IMR-90 (cell line): ENCODE results near the gene MDFI. TPM values are rescaled to one million over a fixed set of nuclear protein-coding genes. Genes with fewer than 3 reads are reported as not detected.
A peak's percentile ranks its signal among the peaks of the same experiment; 100 is the strongest.

Source experiments
- ATAC-seq: fragments of 200-7000 bp; cut with Tn5 transposase; 2 replicates; pipeline ENCODE4 v1.9.1; 2020; ENCODE audit warnings: low read depth, mild to moderate bottlenecking, moderate library complexity
- BruUV-seq: library from RNA; stranded (reverse); fragments of 400-500 nt; replicated peaks from 2 replicates; lab custom pipeline; 2021; lab: Mats Ljungman, UMichigan
- CTCF ChIA-PET: fragments of 300-600 bp; formaldehyde crosslinking; extraction: SDS; loops from one replicate; lab custom pipeline; 2021; ENCODE audit warnings: antibody characterized with exemption; lab: Yijun Ruan, JAX
- POLR2A ChIA-PET: fragments of 300-600 bp; sonication (Branson Sonifier 250); formaldehyde crosslinking; loops from one replicate; lab custom pipeline; 2022; ENCODE audit warnings: antibody characterized with exemption; ENCODE audit not compliant: unreplicated experiment; lab: Charles Lee
- DNase-seq: peaks from one replicate; pipeline ENCODE4 v3.0.0; 2013
- H2AFZ ChIP-seq: replicated peaks from 2 replicates; pipeline ENCODE3; 2013; ENCODE audit warnings: low read length, mild to moderate bottlenecking; ENCODE audit not compliant: poor library complexity
- H2AK5ac ChIP-seq: 2 replicates; pipeline ENCODE4 v1.6.1; 2013; ENCODE audit warnings: low read depth, low read length, inconsistent platforms
- H2AK9ac ChIP-seq: replicated peaks from 2 replicates; pipeline ENCODE3; 2013; ENCODE audit warnings: mild to moderate bottlenecking, low read depth, low read length, moderate library complexity; ENCODE audit not compliant: poor library complexity
- H2BK120ac ChIP-seq: 2 replicates; pipeline ENCODE4 v1.6.1; 2013; ENCODE audit warnings: low read depth, low read length, inconsistent platforms
- H2BK15ac ChIP-seq: 3 replicates; pipeline ENCODE4 v1.6.1; 2013; ENCODE audit warnings: low read depth, low read length, inconsistent platforms
- H2BK20ac ChIP-seq: 2 replicates; pipeline ENCODE4 v1.6.1; 2013; ENCODE audit warnings: low read depth, mild to moderate bottlenecking, inconsistent platforms, low read length, moderate library complexity
- H2BK5ac ChIP-seq: 2 replicates; pipeline ENCODE4 v1.6.1; 2013; ENCODE audit warnings: mild to moderate bottlenecking, low read depth, low read length, inconsistent platforms; ENCODE audit not compliant: poor library complexity, severe bottlenecking
- H3K14ac ChIP-seq: replicated peaks from 2 replicates; pipeline ENCODE4 v1.6.1; 2013; ENCODE audit warnings: low read depth, low read length, inconsistent platforms
- H3K18ac ChIP-seq: 2 replicates; pipeline ENCODE4 v1.6.1; 2013; ENCODE audit warnings: low read depth, low read length, control low read depth
- H3K23ac ChIP-seq: 2 replicates; pipeline ENCODE4 v1.6.1; 2013; ENCODE audit warnings: low read depth, low read length, inconsistent platforms
- H3K27ac ChIP-seq: 2 replicates; pipeline ENCODE4 v1.5.1; 2013; ENCODE audit warnings: mild to moderate bottlenecking, control low read depth, low read length; ENCODE audit not compliant: insufficient read depth
- H3K27me3 ChIP-seq: 2 replicates; pipeline ENCODE4 v1.6.1; 2013; ENCODE audit warnings: low read length; ENCODE audit not compliant: control insufficient read depth, insufficient read depth
- H3K36me3 ChIP-seq: 2 replicates; pipeline ENCODE4 v1.6.1; 2013; ENCODE audit warnings: low read length, mixed read lengths; ENCODE audit not compliant: control insufficient read depth, insufficient read depth
- H3K4ac ChIP-seq: 2 replicates; pipeline ENCODE4 v1.6.1; 2013; ENCODE audit warnings: low read depth, low read length, inconsistent platforms
- H3K4me1 ChIP-seq: 2 replicates; pipeline ENCODE4 v1.6.1; 2013; ENCODE audit warnings: low read length, mixed read lengths; ENCODE audit not compliant: control insufficient read depth, insufficient read depth
- H3K4me2 ChIP-seq: 2 replicates; pipeline ENCODE4 v1.6.1; 2013; ENCODE audit warnings: low read depth, mild to moderate bottlenecking, control low read depth, low read length, moderate library complexity
- H3K4me3 ChIP-seq: 2 replicates; pipeline ENCODE4 v1.5.1; 2013; ENCODE audit warnings: low read depth, mild to moderate bottlenecking, control low read depth, low read length, moderate library complexity; ENCODE audit not compliant: insufficient read depth
- H3K56ac ChIP-seq: 2 replicates; pipeline ENCODE4 v1.6.1; 2013; ENCODE audit warnings: low read length, inconsistent platforms; ENCODE audit not compliant: insufficient read depth; ENCODE audit errors: extremely low read depth
- H3K79me1 ChIP-seq, 2 experiments: 2 replicates each; pipeline ENCODE4 v1.6.1; 2013; ENCODE audit warnings: low read length in 2 of 2, inconsistent platforms in 1 of 2, low read depth in 1 of 2
- H3K9ac ChIP-seq: 2 replicates; pipeline ENCODE4 v1.6.1; 2013; ENCODE audit warnings: low read depth, low read length, control low read depth
- H3K9me1 ChIP-seq: 2 replicates; pipeline ENCODE4 v1.6.1; 2013; ENCODE audit warnings: low read length, inconsistent platforms; ENCODE audit not compliant: insufficient read depth
- H3K9me3 ChIP-seq: 2 replicates; pipeline ENCODE4 v1.6.1; 2013; ENCODE audit warnings: low read length; ENCODE audit not compliant: control insufficient read depth, insufficient read depth
- H4K20me1 ChIP-seq: 2 replicates; pipeline ENCODE4 v1.6.1; 2013; ENCODE audit warnings: low read length, inconsistent platforms; ENCODE audit not compliant: insufficient read depth
- H4K5ac ChIP-seq: 2 replicates; pipeline ENCODE4 v1.6.1; 2013; ENCODE audit warnings: mild to moderate bottlenecking, low read depth, low read length, control low read depth
- H4K8ac ChIP-seq, 2 experiments: 2 replicates each; pipeline ENCODE4 v1.6.1; 2013; ENCODE audit warnings: low read depth in 2 of 2, low read length in 2 of 2, control low read depth in 1 of 2, inconsistent platforms in 1 of 2
- H4K91ac ChIP-seq: 2 replicates; pipeline ENCODE4 v1.6.1; 2013; ENCODE audit warnings: low read depth, low read length, inconsistent platforms; ENCODE audit not compliant: insufficient read depth
- BHLHE40 ChIP-seq: fragments of 150-350 bp; IDR thresholded peaks from 2 replicates; pipeline ENCODE4 v1.6.1; 2016; ENCODE audit warnings: mild to moderate bottlenecking, low read depth, low read length
- CEBPB ChIP-seq: IDR thresholded peaks from 2 replicates; pipeline ENCODE4 v1.6.1; 2012; ENCODE audit warnings: low read depth, low read length, improper control_type of control experiment
- CHD1 ChIP-seq: IDR thresholded peaks from 2 replicates; pipeline ENCODE4 v1.6.1; 2012; ENCODE audit warnings: low read depth, low read length, improper control_type of control experiment
- FOS ChIP-seq: fragments of 150-350 bp; IDR thresholded peaks from 2 replicates; pipeline ENCODE4 v1.6.1; 2016; ENCODE audit warnings: low read depth, low read length
- MAFK ChIP-seq: IDR thresholded peaks from 2 replicates; pipeline ENCODE4 v1.6.1; 2012; ENCODE audit warnings: low read depth, low read length, improper control_type of control experiment
- MAZ ChIP-seq: IDR thresholded peaks from 2 replicates; pipeline ENCODE4 v1.6.1; 2012; ENCODE audit warnings: low read depth, mild to moderate bottlenecking, low read length, improper control_type of control experiment, moderate library complexity, borderline replicate concordance
- MXI1 ChIP-seq: IDR thresholded peaks from 2 replicates; pipeline ENCODE4 v1.6.1; 2012; ENCODE audit warnings: low read depth, mild to moderate bottlenecking, low read length, moderate library complexity, borderline replicate concordance
- NFE2L2 ChIP-seq: fragments of 150-350 bp; IDR thresholded peaks from 2 replicates; pipeline ENCODE4 v1.6.1; 2016; ENCODE audit warnings: low read depth, mild to moderate bottlenecking, low read length
- POLR2A ChIP-seq: IDR thresholded peaks from 2 replicates; pipeline ENCODE4 v1.6.1; 2012; ENCODE audit warnings: mild to moderate bottlenecking, low read depth, low read length
- RAD21 ChIP-seq: IDR thresholded peaks from 2 replicates; pipeline ENCODE4 v1.6.1; 2012; ENCODE audit warnings: low read length, improper control_type of control experiment
- RCOR1 ChIP-seq: IDR thresholded peaks from 2 replicates; pipeline ENCODE4 v1.6.1; 2012; ENCODE audit warnings: mild to moderate bottlenecking, low read length, improper control_type of control experiment; ENCODE audit not compliant: insufficient replicate concordance
- RFX5 ChIP-seq: IDR thresholded peaks from 2 replicates; pipeline ENCODE4 v1.8.0; 2012; ENCODE audit warnings: low read depth, mild to moderate bottlenecking, low read length, moderate library complexity
- SMC3 ChIP-seq: fragments of 150-350 bp; IDR thresholded peaks from 2 replicates; pipeline ENCODE4 v1.6.1; 2016; ENCODE audit warnings: low read depth, mild to moderate bottlenecking, antibody characterized with exemption, low read length, moderate library complexity
- WGBS, 2 experiments: methylation state at CpG; one replicate each; pipeline versions ENCODE4 v1.1.5 to v1.1.7; 2013; ENCODE audit warnings: missing lambda C conversion rate in 2 of 2; ENCODE audit not compliant: insufficient read length in 1 of 2; ENCODE audit errors: extremely low coverage in 2 of 2; 5-methylcytosine and 5-hydroxymethylcytosine counted together
- dilution Hi-C: fragments of 300-500 bp; cut with HindIII; formaldehyde crosslinking; loops from one replicate; pipeline ENCODE4 v1.14.3; 2018; ENCODE audit warnings: low sequenced_read_pairs; ENCODE audit not compliant: unreplicated experiment
- in situ Hi-C: fragments of 300-500 bp; cut with MboI; formaldehyde crosslinking; loops from 3 replicates; pipeline ENCODE4 v1.14.3; 2019; ENCODE audit warnings: low sequenced_read_pairs, inconsistent platforms, mixed read lengths
- intact Hi-C: fragments of 100-400 bp; cut with micrococcal nuclease; formaldehyde crosslinking; loops from 2 replicates; pipeline ENCODE4 v1.10.0; 2022
- polyA plus RNA-seq, 3 experiments: library from polyadenylated mRNA; depleted of rRNA; stranded (reverse); fragments of >200 nt; gene quantifications; 2 replicates each; pipeline ENCODE4 v1.2.3, GENCODE V29; 2012; ENCODE audit warnings: low replicate concordance in 1 of 3
- total RNA-seq: library from RNA; depleted of rRNA; stranded (reverse); fragments of >200 nt; gene quantifications from 2 replicates; pipeline ENCODE4 v1.2.3, GENCODE V29; 2012
- TF ChIP-seq, protein P1 (sequence below): conservative IDR thresholded peaks from 2 replicates; pipeline ENCODE4 v1.5.1; 2012; ENCODE audit warnings: mild to moderate bottlenecking, low read depth, low read length, improper control_type of control experiment
- TF ChIP-seq, protein P2 (sequence below): fragments of 150-350 bp; IDR thresholded peaks from 2 replicates; pipeline ENCODE4 v1.6.1; 2017; ENCODE audit warnings: mild to moderate bottlenecking, antibody characterized with exemption, low read length, low read depth
- TF ChIP-seq, protein P3 (sequence below): fragments of 150-350 bp; IDR thresholded peaks from 2 replicates; pipeline ENCODE4 v1.6.1; 2016; ENCODE audit warnings: low read depth, mild to moderate bottlenecking, low read length, moderate library complexity, borderline replicate concordance

The MDFI gene
- total and polyA plus RNA-seq, 2 of the 4 experiments (the other 2 are of a cell fraction): 0.18 to 0.29 TPM

DNA sequence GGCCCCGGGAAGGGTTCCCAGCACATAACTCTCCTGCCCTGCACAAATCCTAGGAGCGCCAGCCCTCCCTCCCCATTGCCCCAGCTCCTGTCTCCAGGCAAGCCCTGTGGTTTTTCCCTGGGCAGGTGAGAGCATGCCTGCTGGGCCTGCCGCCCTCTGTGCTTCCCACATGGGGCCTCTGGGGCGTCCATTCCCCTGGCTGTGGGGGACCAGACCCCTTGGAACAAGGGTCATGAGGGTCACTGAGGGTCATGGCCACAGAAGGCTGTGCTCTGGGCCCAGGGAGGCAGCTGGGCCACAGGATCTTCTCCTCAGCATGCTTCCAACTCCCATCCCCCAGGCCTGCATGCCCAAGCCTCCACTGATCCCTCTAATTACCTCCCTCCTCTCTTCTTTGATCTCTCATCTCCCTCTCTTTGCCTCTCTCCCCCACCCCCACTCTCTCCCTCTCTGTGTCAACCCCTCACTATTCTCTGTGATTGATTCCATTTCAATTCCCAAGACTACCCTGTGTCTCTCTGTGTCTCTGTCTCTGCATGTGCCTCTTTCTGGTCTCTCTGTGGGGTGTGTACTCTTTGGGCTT lies 6.1 kb downstream of the MDFI start:
- DNase-seq (no peak), ATAC-seq (no peak)
- H3K4ac ChIP-seq: no peak overlapping the region
- H2BK15ac ChIP-seq: no peak overlapping the region
- no peak overlapping the region for H4K91ac ChIP-seq
- peaks cover 82% of the 10 kb centered on the region for H3K27me3 ChIP-seq
- no peak overlapping the region for H2AK5ac ChIP-seq
- in situ Hi-C loops (no loop called here), dilution Hi-C loops (no loop called here), intact Hi-C loops (no loop called here)
- H4K20me1 ChIP-seq: no peaks in the 10 kb centered on the region; the same call in 1 of the 2 replicates
- WGBS, 2 experiments: 17% methylated on average over 2 of the region's 4 CpGs; no CpG with 5 or more reads in 1 of the 2 experiments
- no peaks in the 10 kb centered on the region for H3K79me1 ChIP-seq
- no peak overlapping the region for H3K4me2 ChIP-seq
- no peak overlapping the region for H3K18ac ChIP-seq
- H3K14ac ChIP-seq: no peak overlapping the region
- H3K9ac ChIP-seq: no peak overlapping the region
- no peak overlapping the region for H3K4me3 ChIP-seq
- H2BK20ac ChIP-seq: no peak overlapping the region
- H3K4me1 ChIP-seq: no peaks in the 10 kb centered on the region
- TF ChIP-seq, protein P1, sequence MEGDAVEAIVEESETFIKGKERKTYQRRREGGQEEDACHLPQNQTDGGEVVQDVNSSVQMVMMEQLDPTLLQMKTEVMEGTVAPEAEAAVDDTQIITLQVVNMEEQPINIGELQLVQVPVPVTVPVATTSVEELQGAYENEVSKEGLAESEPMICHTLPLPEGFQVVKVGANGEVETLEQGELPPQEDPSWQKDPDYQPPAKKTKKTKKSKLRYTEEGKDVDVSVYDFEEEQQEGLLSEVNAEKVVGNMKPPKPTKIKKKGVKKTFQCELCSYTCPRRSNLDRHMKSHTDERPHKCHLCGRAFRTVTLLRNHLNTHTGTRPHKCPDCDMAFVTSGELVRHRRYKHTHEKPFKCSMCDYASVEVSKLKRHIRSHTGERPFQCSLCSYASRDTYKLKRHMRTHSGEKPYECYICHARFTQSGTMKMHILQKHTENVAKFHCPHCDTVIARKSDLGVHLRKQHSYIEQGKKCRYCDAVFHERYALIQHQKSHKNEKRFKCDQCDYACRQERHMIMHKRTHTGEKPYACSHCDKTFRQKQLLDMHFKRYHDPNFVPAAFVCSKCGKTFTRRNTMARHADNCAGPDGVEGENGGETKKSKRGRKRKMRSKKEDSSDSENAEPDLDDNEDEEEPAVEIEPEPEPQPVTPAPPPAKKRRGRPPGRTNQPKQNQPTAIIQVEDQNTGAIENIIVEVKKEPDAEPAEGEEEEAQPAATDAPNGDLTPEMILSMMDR: no peak
- TF ChIP-seq RCOR1: no peak
- TF ChIP-seq RFX5: no peak
- no peak for TF ChIP-seq CHD1
- TF ChIP-seq MXI1: no peak
- TF ChIP-seq FOS: no peak
- no peak for TF ChIP-seq BHLHE40
- no peak for TF ChIP-seq MAFK
- TF ChIP-seq SMC3: no peak
- TF ChIP-seq NFE2L2: no peak
- no peak for TF ChIP-seq RAD21
- TF ChIP-seq, protein P2, sequence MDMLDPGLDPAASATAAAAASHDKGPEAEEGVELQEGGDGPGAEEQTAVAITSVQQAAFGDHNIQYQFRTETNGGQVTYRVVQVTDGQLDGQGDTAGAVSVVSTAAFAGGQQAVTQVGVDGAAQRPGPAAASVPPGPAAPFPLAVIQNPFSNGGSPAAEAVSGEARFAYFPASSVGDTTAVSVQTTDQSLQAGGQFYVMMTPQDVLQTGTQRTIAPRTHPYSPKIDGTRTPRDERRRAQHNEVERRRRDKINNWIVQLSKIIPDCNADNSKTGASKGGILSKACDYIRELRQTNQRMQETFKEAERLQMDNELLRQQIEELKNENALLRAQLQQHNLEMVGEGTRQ: no peak
- TF ChIP-seq, protein P3, sequence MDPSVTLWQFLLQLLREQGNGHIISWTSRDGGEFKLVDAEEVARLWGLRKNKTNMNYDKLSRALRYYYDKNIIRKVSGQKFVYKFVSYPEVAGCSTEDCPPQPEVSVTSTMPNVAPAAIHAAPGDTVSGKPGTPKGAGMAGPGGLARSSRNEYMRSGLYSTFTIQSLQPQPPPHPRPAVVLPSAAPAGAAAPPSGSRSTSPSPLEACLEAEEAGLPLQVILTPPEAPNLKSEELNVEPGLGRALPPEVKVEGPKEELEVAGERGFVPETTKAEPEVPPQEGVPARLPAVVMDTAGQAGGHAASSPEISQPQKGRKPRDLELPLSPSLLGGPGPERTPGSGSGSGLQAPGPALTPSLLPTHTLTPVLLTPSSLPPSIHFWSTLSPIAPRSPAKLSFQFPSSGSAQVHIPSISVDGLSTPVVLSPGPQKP: no peak
- TF ChIP-seq POLR2A: no peak
- TF ChIP-seq MAZ: no peak
- TF ChIP-seq CEBPB: no peak
- H2BK120ac ChIP-seq: no peak overlapping the region
- BruUV-seq: no TSS peak
- no peak overlapping the region for H3K27ac ChIP-seq
- H3K56ac ChIP-seq: no peak overlapping the region
- no peaks in the 10 kb centered on the region; the same call in 1 of the 2 replicates for H3K9me3 ChIP-seq
- H3K23ac ChIP-seq: no peak overlapping the region
- no peaks in the 10 kb centered on the region for H3K36me3 ChIP-seq
- H2AK9ac ChIP-seq: peak overlapping the region; percentile 9
- ChIA-PET POLR2A (no interaction called here), CTCF (no interaction called here)
- no peak overlapping the region for H4K5ac ChIP-seq
- H2AFZ ChIP-seq: no peak overlapping the region
- no peak overlapping the region for H2BK5ac ChIP-seq
- H3K9me1 ChIP-seq: no peaks in the 10 kb centered on the region
- H4K8ac ChIP-seq: no peak overlapping the region
